GM21526 (cell line): ENCODE results near the gene OR10D3.
"Not testable (repeated sequence)": the region's sequence is repeated elsewhere in the genome, so short reads cannot be mapped to it uniquely, and the experiment has no call there.

Source experiments
- ATAC-seq: cut with Tn5 transposase; IDR thresholded peaks from one replicate; pipeline ENCODE4 v1.9.1; 2021; ENCODE audit warnings: moderate library complexity; ENCODE audit not compliant: unreplicated experiment, low FRiP score

The OR10D3 gene

DNA sequence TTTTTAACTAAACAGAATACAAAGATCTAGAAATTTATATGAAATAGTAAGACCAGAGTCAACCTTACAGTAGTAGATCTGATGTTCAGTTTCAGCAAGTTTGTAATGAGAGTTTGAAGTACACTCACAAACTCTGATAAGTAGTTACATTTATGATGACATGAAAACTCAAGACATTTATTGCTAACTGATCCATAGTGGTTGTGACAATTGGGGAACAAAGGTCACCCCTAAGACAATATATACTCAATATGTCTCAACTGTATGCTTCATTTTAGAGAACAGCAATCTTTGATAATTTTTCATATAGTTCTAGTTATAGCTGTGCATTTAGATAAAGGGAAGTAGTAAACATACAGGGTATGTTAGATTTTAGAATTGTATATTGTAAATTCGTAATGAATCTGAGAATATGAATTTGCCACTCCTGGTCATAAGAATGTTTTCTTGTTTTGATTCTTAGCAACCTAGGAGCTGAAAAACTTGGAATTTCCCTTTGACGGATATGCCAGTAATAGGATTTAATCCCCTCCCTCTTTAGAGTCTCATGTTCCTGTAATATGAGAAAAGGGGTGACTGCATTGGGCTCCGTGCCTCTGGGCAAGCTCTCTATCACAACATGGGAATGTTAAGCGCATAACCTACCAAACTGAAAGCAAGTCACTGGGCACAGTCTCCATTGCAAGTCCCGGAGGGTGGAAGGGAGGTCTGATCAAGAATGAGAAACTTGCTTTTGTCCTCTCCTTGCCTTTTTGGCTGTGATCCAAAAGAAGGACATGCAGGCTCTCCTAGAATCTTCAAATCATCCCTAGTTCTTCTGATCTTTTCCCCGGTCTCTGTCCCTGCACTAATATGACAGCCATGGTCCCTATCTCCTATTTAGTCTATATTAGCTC lies 11.4 kb downstream of the OR10D3 start:
- no peak for ATAC-seq

DNA sequence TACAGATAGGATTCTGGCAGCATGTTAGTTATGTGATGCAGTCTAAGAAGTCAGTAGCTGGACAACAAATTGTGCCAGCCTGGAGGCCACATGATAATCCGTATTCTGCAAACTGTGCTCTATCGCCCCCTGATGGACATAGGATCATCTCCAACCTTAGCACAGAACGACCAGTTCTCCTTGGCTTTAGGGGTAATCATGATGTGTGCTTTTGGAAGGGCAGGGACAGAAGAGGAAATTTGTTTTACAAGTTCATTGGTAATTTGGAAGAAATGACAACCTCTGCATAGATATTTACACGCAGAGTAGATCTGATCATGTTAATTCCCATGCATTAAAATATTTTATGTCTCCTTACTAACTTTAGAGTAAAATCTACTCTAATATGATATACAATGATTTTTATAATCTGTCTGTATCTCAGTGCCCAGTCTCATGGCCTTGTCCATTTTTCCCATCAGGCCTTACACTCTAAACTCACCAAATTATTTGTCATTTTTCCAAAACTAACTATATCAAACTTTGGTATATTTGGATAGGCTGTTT lies 12.1 kb downstream of the OR10D3 start:
- peak; percentile 88 for ATAC-seq

- ATAC-seq: no peak
Measured at GRCh38 chr11:124197999-124198398, 14.9 kb downstream of the OR10D3 start.

DNA sequence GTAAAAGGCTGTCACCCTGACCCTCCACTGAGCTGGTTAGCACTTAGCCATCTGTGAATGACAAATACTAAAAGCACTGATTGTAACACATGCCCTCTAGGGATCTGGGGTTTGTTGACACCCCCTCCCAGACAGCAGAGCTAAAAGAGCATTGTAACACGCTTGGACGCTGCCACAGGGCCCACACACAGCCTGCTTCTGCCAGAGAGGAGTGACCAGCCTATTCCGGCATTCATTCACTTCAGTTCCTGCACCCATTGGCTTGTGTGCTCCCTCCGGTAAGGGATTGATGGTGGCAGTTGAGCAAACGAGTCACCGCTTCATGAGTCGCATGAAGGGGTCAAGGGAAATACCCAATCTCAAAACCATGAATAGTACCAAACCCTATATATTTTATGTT lies 15.8 kb downstream of the OR10D3 start:
- no peak for ATAC-seq

- no peak for ATAC-seq
Measured at GRCh38 chr11:124199702-124200101, 16.6 kb downstream of the OR10D3 start.

DNA sequence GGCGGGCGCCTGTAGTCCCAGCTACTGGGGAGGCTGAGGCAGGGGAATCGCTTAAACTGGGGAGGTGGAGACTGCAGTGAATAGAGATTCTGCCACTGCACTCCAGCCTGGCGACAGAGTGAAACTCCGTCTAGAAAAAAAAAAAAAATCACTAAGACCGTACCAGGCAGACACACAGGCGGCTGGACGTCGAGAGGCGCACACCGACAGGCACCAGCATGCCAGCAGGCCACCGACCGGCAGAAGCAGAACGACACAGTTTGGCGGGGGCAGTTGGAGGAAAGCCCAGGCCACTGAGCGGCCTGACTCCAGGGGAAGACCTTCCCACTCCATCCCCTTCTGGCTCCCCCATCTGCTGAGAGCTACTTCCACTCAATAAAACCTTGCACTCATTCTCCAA lies 17.5 kb downstream of the OR10D3 start:
- no peak for ATAC-seq

GRCh38 chr11:124202951-124203350 lies 19.8 kb downstream of the OR10D3 start:
- no peak for ATAC-seq

- ATAC-seq: no peak
Measured at GRCh38 chr11:124204008-124204407, 20.9 kb downstream of the OR10D3 start.

DNA sequence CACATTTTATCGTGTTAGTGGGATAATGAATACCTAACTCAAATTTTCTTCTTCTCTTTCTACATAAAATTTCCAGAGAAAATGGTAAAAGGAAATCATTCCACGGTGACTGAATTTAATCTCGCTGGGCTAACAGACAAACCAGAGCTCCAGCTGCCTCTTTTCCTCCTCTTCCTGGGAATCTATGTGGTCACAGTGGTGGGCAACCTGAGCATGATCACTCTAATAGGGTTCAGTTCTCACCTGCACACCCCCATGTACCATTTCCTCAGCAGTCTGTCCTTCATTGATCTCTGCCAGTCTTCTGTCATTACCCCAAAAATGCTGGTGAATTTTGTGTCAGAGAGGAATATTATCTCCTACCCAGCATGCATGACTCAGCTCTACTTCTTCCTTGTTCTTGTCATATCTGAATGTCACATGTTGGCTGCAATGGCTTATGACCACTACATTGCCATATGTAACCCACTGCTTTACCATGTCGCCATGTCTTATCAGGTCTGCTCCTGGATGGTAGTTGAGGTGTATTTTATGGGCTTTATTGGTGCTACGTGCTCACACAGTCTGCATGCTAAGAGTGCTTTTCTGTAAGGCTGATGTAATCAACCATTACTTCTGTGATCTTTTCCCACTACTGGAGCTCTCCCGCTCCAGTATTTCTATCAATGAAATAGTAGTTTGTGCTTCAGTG lies 24.1 kb downstream of the OR10D3 start:
- ATAC-seq: no peak

- no peak for ATAC-seq
Measured at GRCh38 chr11:124209824-124210357, 26.7 kb downstream of the OR10D3 start.

DNA sequence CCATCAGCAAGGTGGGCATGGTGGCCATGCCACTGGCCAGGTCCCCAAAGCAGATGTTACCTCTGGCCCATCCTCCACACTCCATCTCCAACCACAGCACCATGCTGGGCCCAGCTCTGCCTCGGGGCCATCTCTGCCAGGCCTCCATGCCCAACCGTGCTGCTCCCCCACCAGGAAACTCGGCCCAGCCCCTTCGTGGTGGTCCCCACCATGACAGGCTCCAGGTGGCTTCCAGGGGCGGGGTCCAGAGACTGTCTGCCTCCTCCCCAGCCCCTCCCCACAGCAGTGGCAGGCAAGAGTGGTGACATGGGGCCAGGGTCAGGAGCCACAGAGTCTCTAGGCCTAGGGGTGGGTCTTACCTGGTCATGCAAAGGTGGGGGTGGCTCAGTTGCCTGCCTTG lies 27.3 kb downstream of the OR10D3 start:
- no peak for ATAC-seq

GRCh38 chr11:124211321-124211720 lies 28.2 kb downstream of the OR10D3 start:
- no peak for ATAC-seq

GRCh38 chr11:124214027-124214426 lies 30.9 kb downstream of the OR10D3 start:
- ATAC-seq: no peak

DNA sequence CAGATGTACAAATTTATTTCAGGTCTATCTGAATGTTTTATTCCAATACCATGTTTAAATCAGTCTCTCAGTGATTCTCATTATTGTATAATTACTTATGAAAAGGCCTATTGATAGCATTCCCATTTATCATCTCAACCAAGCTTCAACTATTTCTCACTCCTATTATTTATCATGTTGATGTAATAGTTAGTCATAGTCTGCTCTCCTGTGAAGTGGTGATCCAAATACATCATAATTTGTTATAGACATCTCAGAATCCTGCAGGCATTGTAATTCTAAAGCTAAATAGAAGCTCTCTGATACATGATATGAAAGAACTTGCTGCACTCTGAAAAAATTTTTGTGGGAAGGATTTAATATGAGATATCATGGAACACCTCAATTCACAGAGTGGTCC lies 36.0 kb downstream of the OR10D3 start:
- ATAC-seq: no peak

DNA sequence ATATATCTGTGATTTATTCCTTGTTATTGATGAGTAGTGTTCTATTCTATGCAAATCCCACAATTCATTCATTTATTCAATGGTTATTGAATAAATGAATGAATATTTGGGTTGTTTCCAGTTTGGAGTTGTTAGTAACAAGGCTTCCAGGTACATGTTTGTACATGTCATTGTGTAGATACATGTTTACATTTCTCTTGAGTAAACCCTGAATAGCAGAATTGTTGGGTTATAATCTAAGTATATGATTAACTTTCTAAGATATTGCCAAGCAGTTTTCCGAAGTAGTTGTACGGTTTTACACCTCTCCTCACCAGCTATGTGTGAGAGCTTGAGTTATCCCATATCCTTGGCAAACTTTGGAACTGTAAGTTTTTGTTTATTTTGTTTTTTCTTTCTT lies 39.3 kb downstream of the OR10D3 start:
- no peak for ATAC-seq

DNA sequence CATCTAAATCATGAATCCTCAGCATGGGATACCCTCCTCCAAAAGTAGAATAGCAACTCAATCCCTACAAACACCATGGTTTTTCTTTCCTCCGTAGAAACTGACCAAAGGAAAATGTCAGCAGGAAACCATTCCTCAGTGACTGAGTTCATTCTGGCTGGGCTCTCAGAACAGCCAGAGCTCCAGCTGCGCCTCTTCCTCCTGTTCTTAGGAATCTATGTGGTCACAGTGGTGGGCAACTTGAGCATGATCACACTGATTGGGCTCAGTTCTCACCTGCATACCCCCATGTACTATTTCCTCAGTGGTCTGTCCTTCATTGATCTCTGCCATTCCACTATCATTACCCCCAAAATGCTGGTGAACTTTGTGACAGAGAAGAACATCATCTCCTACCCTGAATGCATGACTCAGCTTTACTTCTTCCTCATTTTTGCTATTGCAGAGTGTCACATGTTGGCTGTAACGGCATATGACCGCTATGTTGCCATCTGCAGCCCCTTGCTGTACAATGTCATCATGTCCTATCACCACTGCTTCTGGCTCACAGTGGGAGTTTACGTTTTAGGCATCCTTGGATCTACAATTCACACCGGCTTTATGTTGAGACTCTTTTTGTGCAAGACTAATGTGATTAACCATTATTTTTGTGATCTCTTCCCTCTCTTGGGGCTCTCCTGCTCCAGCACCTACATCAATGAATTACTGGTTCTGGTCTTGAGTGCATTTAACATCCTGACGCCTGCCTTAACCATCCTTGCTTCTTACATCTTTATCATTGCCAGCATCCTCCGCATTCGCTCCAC lies 41.7 kb downstream of the OR10D3 start:
- ATAC-seq: not testable (repeated sequence)

- no peak for ATAC-seq
Measured at GRCh38 chr11:124225471-124225870, 42.3 kb downstream of the OR10D3 start.

DNA sequence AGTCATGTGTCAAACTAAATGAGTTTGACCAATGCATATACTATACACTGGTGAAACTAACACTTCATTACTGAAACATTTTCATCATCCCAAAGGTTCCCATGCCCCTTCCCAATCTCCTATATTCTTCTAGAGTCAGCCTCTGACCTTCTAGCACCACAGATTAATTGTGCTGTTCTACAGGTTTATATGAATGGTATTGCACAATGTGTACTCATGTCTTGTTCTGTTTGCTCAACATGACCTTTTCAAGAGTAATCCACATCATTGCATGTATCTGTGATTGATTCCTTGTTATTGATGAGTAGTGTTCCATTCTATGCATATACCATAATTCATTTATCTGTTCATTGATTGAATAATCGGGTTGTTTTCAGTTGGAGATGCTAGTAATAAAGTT lies 50.2 kb downstream of the OR10D3 start:
- ATAC-seq: no peak
